Peyer's patch (tissue), 4 donors: ENCODE measurements around the gene CHTOP.

ENCODE experiments used
- CTCF ChIP-seq, 6 experiments: fragments of 450-650 bp in 4 of 6; fragments of 200-600 bp in 2 of 6; sonication (generic) in 1 of 6; IDR thresholded peaks; one replicate each; pipeline ENCODE4 v1.5.1; 2017 to 2019; ENCODE audit warnings: antibody characterized with exemption in 6 of 6, mild to moderate bottlenecking in 3 of 6, moderate library complexity in 1 of 6
- POLR2A ChIP-seq, 2 donors: fragments of 450-650 bp; IDR thresholded peaks; one replicate each; pipeline ENCODE4 v1.5.1; 2017; ENCODE audit warnings: antibody characterized with exemption in 2 of 2, mild to moderate bottlenecking in 2 of 2, moderate library complexity in 2 of 2

DNA sequence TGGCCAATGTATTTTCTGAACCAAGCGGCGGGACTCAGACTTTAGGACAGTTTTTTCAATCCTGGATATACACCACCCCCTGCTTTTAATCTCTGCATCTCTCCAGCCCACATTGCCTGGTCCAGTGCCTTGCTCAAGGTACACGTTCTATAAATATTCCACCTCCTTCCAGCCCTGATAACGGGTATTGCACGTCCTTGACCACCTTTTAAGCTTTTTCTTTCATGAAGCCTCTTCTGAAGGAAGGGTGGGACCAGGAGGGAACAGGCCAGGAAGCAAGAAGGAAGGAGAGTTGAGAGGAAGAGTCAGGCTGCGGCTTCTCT lies 24.3 kb upstream of the CHTOP start:
- no peak for TF ChIP-seq POLR2A (IDR thresholded peaks at IDR 0.05)
- no peak for TF ChIP-seq CTCF (IDR thresholded peaks at IDR 0.05)
